Measurements from ENCODE around the gene LINGO1. TPM values are rescaled to one million over a fixed set of nuclear protein-coding genes. Genes with fewer than 3 reads are reported as not detected.

LINGO1 gene
- total RNA-seq, 4 donors from 2014 or later, result 0.13 to 0.87 (median 0.35) TPM

DNA sequence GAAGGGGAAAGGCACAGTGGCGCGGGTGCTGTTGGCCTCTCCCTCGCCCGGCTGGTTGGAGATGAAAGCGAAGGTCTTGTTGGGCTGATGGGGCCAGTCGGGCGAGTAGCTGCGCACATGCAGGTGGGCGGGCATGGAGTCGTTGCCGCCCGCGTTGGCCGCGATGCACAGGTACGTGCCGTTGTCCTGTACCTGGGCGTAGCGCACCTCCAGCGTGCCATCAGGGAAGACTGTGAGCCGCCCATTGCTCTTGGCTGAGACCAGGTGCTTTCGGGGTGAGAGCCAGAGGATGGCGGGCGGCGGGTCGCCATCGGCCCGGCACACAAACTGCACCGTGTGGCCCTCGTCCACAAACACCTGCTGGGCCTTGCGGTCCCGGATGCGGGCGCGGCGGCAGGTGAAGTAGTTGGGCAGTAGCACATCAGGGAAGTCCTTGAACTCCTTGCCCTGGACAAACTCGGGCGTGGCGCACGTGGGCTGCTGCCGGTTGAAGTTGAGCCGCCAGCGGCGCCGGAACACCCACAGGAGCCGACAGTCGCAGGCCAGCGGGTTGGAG, 18.4 kb downstream of the LINGO1 start:
- no peak for ATAC-seq
- Histone ChIP-seq H3K36me3 (no peaks in the 10 kb centered on the region), H3K27me3 (peaks cover 26% of the 10 kb centered on the region), H3K4me3 (no peak overlapping the region), H3K9me3 (no peaks in the 10 kb centered on the region), H3K27ac (no peak overlapping the region), H3K4me1 (no peaks in the 10 kb centered on the region)
- WGBS, 2 donors (ENCODE audit: low coverage in 1 of 2), result 100% methylated on average over 1 of the region's 48 CpGs; no CpG with 5 or more reads in 1 of the 2 donors
- TF ChIP-seq EP300 (IDR thresholded peaks at IDR 0.05) (no peak), POLR2AphosphoS5 (IDR thresholded peaks at IDR 0.05) (no peak), POLR2A (IDR thresholded peaks at IDR 0.05) (no peak)
- TF ChIP-seq, protein P1, sequence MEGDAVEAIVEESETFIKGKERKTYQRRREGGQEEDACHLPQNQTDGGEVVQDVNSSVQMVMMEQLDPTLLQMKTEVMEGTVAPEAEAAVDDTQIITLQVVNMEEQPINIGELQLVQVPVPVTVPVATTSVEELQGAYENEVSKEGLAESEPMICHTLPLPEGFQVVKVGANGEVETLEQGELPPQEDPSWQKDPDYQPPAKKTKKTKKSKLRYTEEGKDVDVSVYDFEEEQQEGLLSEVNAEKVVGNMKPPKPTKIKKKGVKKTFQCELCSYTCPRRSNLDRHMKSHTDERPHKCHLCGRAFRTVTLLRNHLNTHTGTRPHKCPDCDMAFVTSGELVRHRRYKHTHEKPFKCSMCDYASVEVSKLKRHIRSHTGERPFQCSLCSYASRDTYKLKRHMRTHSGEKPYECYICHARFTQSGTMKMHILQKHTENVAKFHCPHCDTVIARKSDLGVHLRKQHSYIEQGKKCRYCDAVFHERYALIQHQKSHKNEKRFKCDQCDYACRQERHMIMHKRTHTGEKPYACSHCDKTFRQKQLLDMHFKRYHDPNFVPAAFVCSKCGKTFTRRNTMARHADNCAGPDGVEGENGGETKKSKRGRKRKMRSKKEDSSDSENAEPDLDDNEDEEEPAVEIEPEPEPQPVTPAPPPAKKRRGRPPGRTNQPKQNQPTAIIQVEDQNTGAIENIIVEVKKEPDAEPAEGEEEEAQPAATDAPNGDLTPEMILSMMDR (IDR thresholded peaks at IDR 0.05), result no peak

DNA sequence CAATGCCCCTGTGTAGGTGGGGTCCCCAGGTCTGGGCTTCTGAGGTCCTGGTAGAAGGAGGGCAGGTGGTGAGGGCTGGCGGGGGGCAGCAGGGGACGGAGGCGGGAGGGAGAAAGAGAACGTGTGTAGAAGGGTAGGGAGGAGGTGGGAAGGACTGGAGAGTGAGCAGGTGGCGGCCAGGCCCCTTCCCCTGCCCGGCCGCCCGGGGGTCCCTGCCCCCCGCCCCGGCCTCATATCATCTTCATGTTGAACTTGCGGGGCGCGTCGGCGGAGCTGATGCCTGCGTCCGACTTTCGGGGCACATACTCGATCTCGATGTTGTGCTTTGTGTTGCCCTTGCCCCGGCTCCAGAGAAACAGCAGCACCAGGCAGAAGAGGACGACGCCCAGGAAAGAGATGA, 18.9 kb downstream of the LINGO1 start:
- H3K4me3 ChIP-seq, result no peak overlapping the region
- TF ChIP-seq, protein P1 (IDR thresholded peaks at IDR 0.05), result no peak
- TF ChIP-seq POLR2AphosphoS5 (IDR thresholded peaks at IDR 0.05) (no peak), POLR2A (IDR thresholded peaks at IDR 0.05) (no peak), EP300 (IDR thresholded peaks at IDR 0.05) (no peak)
- 100% methylated on average over 1 of the region's 23 CpGs; no CpG with 5 or more reads in 1 of the 2 donors for WGBS, 2 donors (ENCODE audit: low coverage in 1 of 2)
- no peak overlapping the region for H3K27ac ChIP-seq
- H3K4me1 ChIP-seq, result no peaks in the 10 kb centered on the region
- peaks cover 26% of the 10 kb centered on the region for H3K27me3 ChIP-seq
- H3K9me3 ChIP-seq, result no peaks in the 10 kb centered on the region
- no peaks in the 10 kb centered on the region for H3K36me3 ChIP-seq
- no peak for ATAC-seq

DNA sequence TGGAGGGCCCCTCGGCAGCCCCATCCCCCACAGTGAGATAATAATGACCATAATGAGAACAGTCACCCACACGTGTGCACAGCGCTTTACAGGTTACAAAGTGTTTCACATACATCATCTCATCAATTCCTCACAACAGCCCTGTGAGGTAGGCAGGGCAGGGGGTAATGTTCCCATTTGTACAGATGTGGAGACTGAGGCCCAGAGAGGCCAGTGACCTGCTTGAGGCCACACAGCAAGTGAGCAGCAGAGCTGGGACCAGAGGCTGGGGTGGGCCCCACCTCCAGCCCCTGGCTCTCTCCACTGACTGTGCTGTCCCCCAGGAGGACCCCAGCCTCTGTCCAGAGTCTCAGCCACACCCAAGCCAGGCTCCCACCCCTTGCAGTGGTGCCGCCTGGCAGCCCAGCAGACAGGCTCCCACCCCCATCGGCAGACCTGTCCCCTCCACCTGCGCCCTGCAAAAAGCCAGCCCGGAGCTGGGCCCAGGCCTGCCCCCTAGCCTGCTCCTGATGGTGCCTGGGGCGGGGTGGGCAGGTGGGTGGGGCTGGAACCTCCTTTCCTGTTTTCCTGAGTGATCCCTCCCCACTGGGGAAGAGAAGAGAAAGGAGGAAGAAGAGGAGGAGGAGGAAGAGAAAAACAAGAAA, 19.6 kb downstream of the LINGO1 start:
- no peak overlapping the region for H3K27ac ChIP-seq
- H3K27me3 ChIP-seq, result peaks cover 26% of the 10 kb centered on the region
- TF ChIP-seq EP300 (IDR thresholded peaks at IDR 0.05), result no peak
- no peak for ATAC-seq
- no peak overlapping the region for H3K4me3 ChIP-seq
- WGBS, 2 donors (ENCODE audit: low coverage in 1 of 2), result no CpG with 5 or more reads among the region's 8 CpGs
- no peaks in the 10 kb centered on the region for H3K9me3 ChIP-seq
- H3K4me1 ChIP-seq, result no peaks in the 10 kb centered on the region
- H3K36me3 ChIP-seq, result no peaks in the 10 kb centered on the region

DNA sequence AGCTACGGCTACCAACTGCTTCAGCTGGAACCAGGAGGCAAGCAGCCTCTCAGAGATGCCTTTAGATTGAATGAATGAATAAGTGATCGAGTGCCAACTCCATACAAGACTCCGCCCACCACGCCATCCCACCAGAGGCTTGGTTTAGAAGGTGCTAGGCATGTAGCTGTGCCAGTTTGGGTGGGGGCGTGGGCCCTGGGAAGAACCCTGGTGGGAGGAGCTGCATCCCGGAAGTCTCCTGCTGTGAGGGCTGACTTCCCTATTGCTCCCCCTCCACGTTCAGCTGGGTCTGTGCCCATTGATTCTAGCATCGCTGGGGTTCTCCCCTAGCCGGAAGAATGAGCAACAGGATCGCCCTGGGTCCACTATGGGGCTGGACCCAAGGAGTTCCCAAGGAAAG, 20.9 kb downstream of the LINGO1 start:
- no peak for TF ChIP-seq POLR2A (IDR thresholded peaks at IDR 0.05)
- TF ChIP-seq POLR2AphosphoS5 (IDR thresholded peaks at IDR 0.05), result no peak
- TF ChIP-seq EP300 (IDR thresholded peaks at IDR 0.05), result no peak
- TF ChIP-seq, protein P1 (IDR thresholded peaks at IDR 0.05), result no peak
- Histone ChIP-seq H3K4me3 (no peak overlapping the region), H3K4me1 (no peaks in the 10 kb centered on the region), H3K27ac (no peak overlapping the region), H3K27me3 (peaks cover 26% of the 10 kb centered on the region), H3K36me3 (no peaks in the 10 kb centered on the region), H3K9me3 (no peaks in the 10 kb centered on the region)
- ATAC-seq, result no peak
- 53% methylated on average over 4 of the region's 10 CpGs; no CpG with 5 or more reads in 1 of the 2 donors for WGBS, 2 donors (ENCODE audit: low coverage in 1 of 2)

DNA sequence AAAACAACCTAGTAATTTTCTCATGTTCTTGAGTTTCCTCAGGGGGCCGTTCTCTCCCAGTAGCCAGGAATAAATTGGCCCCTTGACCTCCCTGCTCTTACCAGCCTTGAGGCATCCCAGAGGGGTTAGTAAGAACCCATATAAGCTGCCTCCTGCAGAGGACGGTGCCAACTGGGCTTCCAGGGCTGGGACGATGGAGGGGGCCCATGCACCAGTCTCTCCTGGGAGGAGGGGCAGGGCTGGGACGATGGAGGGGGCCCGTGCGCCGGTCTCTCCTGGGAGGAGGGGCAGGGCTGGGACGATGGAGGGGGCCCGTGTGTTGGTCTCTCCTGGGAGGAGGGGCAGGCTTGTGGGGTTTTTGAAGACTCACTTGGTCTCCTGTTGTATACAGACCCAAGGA, 22.0 kb downstream of the LINGO1 start:
- WGBS, 2 donors (ENCODE audit: low coverage in 1 of 2), result 40 to 80% methylated on average over 1 of the region's 9 CpGs
- Histone ChIP-seq H3K36me3 (no peaks in the 10 kb centered on the region), H3K27me3 (peaks cover 36% of the 10 kb centered on the region), H3K27ac (no peak overlapping the region), H3K9me3 (no peaks in the 10 kb centered on the region), H3K4me3 (no peak overlapping the region), H3K4me1 (no peaks in the 10 kb centered on the region)
- no peak for ATAC-seq
- TF ChIP-seq, protein P1 (IDR thresholded peaks at IDR 0.05), result no peak
- TF ChIP-seq EP300 (IDR thresholded peaks at IDR 0.05) (no peak), POLR2A (IDR thresholded peaks at IDR 0.05) (no peak), POLR2AphosphoS5 (IDR thresholded peaks at IDR 0.05) (no peak)
